Heart right ventricle (tissue), 16 donors: ENCODE results near the gene IL33. TPM values are rescaled to one million over a fixed set of nuclear protein-coding genes. Genes with fewer than 3 reads are reported as not detected.
A peak's percentile ranks its signal among the peaks of the same experiment; 100 is the strongest.

Experiments used
- ATAC-seq, 8 donors: fragments of 200-7000 bp; cut with Tn5 transposase; one replicate each; pipeline ENCODE4 v1.9.1; 2020; ENCODE audit warnings: mild to moderate bottlenecking in 8 of 8, moderate library complexity in 8 of 8, moderate number of reproducible peaks in 1 of 8
- DNase-seq, 2 donors: peaks; one replicate each; pipeline ENCODE4 v3.0.0-alpha.2; 2020
- H3K27ac ChIP-seq, 10 donors: fragments of 200-600 bp; sonication (generic) in 2 of 10; one replicate each; pipeline versions ENCODE4 v1.5.0 to v1.8.0; 2020 to 2022; ENCODE audit warnings: mild to moderate bottlenecking in 3 of 10
- H3K27me3 ChIP-seq, 7 donors: fragments of 200-600 bp; one replicate each; pipeline ENCODE4 v1.8.0; 2021 to 2022; ENCODE audit warnings: mild to moderate bottlenecking in 2 of 7
- H3K36me3 ChIP-seq, 9 donors: fragments of 200-600 bp; sonication (generic) in 1 of 9; one replicate each; pipeline versions ENCODE4 v1.5.0 to v1.8.0; 2020 to 2022; ENCODE audit warnings: mild to moderate bottlenecking in 2 of 9
- H3K4me1 ChIP-seq, 9 donors: fragments of 200-600 bp; sonication (generic) in 1 of 9; one replicate each; pipeline versions ENCODE4 v1.5.0 to v1.8.0; 2020 to 2022; ENCODE audit warnings: mild to moderate bottlenecking in 4 of 9
- H3K4me3 ChIP-seq, 10 donors: fragments of 200-600 bp; sonication (generic) in 2 of 10; one replicate each; pipeline versions ENCODE4 v1.5.0 to v1.8.0; 2020 to 2022; ENCODE audit warnings: mild to moderate bottlenecking in 7 of 10, moderate library complexity in 2 of 10
- H3K9me3 ChIP-seq, 11 donors: fragments of 200-600 bp in 10 of 11; sonication (generic) in 2 of 11; one replicate each; pipeline versions ENCODE4 v1.5.0 to v1.8.0; 2013 to 2022; ENCODE audit warnings: mild to moderate bottlenecking in 2 of 11, control low read depth in 1 of 11, moderate library complexity in 1 of 11
- WGBS, 2 donors: extraction: QIAGEN DNeasy Blood & Tissue Kit; methylation state at CpG; one replicate each; pipeline ENCODE4 v1.1.7; 2013; ENCODE audit warnings: inconsistent platforms in 1 of 2; 5-methylcytosine and 5-hydroxymethylcytosine counted together
- intact Hi-C, 10 donors: fragments of 100-400 bp; cut with DNase I; formaldehyde crosslinking; loops; one replicate each; pipeline versions ENCODE4 v1.11.1 to v1.14.2; 2022
- polyA plus RNA-seq, 2 donors: library from polyadenylated mRNA; stranded (reverse); fragments of 200-250 nt; gene quantifications; one replicate each; pipeline ENCODE4 v1.2.3, GENCODE V29; 2013
- total RNA-seq, 10 donors: library from RNA; stranded (reverse); fragmentation: NEBNext Ultra II Directional in 3 of 10; extraction: Animal tissue kit (Norgen Biotek cat#: 25700) in 3 of 10; gene quantifications; one replicate each; pipeline versions ENCODE4 v1.2.1 to v1.2.4, GENCODE V29; 2021 to 2023
- TF ChIP-seq, protein P1 (sequence below), 9 donors: fragments of 200-600 bp; sonication (generic) in 2 of 9; IDR thresholded peaks; one replicate each; pipeline versions ENCODE4 v1.5.0 to v1.8.0; 2021 to 2022; ENCODE audit warnings: antibody characterized with exemption in 9 of 9, mild to moderate bottlenecking in 5 of 9, moderate library complexity in 1 of 9
- donor health status: Arrhythmogenic right ventricular cardiomyopathy.
- donor health status: ischemic (EF 13 %, LVEDD 7.1; RV severe dilation, severe dysfunction).
- donor health status: healthy with polysubstance abuse.
- donor health status: DM: no; HTN: yes; CAD: no.
- donor health status: DM: no; HTN: no; CAD: no.
- donor health status: ischemic (EF 25% LVEDD 6.9; RV normal size, moderate dysfunction).
- donor health status: ischemic (EF 25% LVEDD 5.7; RV mildly dilated, moderate dysfunction).
- donor health status: healthy.
- donor health status: DM: yes; HTN: yes; CAD: no.
- donor health status: Ischemic cardiomyopathy.
- donor health status: ischemic (EF 35%, LVEDD 5.7; RV mildly dilated, moderate dysfunction).
- donor health status: nonischemic (EF 11% LVEDD 7.7; RV severe dilation, severe dysfunction).
- donor health status: DM: yes; HTN: yes; CAD: no.
- donor health status: PGD.
- donor health status: ischemic (EF 29% LVEDD 5.4; RV normal size, mild dysfunction).
- donor health status: nonischemic (EF 23%, LVEDD 6.1; RV moderate dilation, normal function).

IL33 gene
- total and polyA plus RNA-seq, 12 donors: 11.8 to 41.8 (median 19.0) TPM

- H3K27me3 ChIP-seq: no peaks in the 10 kb centered on the region
- no peaks in the 10 kb centered on the region for H3K9me3 ChIP-seq
- 69 to 72% methylated on average over 2 of the region's 2 CpGs for WGBS, 2 donors
- peak overlapping the region in 4 of 10 donors; percentile 2 to 35 (median 23) for H3K27ac ChIP-seq
- no peak for DNase-seq
- no peaks in the 10 kb centered on the region for H3K36me3 ChIP-seq
- TF ChIP-seq, protein P1, sequence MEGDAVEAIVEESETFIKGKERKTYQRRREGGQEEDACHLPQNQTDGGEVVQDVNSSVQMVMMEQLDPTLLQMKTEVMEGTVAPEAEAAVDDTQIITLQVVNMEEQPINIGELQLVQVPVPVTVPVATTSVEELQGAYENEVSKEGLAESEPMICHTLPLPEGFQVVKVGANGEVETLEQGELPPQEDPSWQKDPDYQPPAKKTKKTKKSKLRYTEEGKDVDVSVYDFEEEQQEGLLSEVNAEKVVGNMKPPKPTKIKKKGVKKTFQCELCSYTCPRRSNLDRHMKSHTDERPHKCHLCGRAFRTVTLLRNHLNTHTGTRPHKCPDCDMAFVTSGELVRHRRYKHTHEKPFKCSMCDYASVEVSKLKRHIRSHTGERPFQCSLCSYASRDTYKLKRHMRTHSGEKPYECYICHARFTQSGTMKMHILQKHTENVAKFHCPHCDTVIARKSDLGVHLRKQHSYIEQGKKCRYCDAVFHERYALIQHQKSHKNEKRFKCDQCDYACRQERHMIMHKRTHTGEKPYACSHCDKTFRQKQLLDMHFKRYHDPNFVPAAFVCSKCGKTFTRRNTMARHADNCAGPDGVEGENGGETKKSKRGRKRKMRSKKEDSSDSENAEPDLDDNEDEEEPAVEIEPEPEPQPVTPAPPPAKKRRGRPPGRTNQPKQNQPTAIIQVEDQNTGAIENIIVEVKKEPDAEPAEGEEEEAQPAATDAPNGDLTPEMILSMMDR (IDR thresholded peaks at IDR 0.05): no peak
- intact Hi-C loops: loop anchor here in 1 of 10 donors (10.0 kb wide), 1 partner anchor 46 kb away; no protein-coding TSS in a partner anchor
- H3K4me1 ChIP-seq: peaks cover 2 to 99% (median 51%) of the 10 kb centered on the region in 9 donors
- H3K4me3 ChIP-seq: no peak overlapping the region
- ATAC-seq: no peak
These were observed 13.6 kb downstream of the IL33 start for GRCh38 chr9:6229186-6229585.

DNA sequence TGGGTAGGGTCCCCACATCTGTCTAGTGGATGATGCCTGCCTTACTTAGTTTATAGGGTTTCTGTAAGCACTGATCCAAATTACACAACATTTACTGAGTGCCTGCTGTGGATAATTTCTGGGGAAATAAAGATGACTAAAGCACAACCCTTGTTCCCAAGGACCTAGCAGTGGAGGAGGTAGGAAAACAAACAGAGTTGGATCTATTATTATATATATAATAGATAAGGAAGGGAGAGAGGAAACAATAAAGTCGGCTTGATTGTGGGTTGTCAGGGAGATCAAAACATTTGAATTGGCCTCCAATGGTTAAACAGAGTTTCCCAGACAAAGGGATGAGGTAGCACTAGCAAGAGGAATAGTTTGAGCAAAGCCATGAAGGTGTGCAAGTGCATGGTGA lies 14.0 kb downstream of the IL33 start:
- intact Hi-C loops: loop anchor here in 1 of 10 donors (10.0 kb wide), 1 partner anchor 45 kb away; no protein-coding TSS in a partner anchor
- TF ChIP-seq, protein P1 (IDR thresholded peaks at IDR 0.05): no peak
- ATAC-seq: peak in 3 of 8 donors; percentile 20 to 47 (median 25)
- Histone ChIP-seq H3K27me3 (no peaks in the 10 kb centered on the region), H3K9me3 (no peaks in the 10 kb centered on the region), H3K4me1 (peaks cover 2 to 95% (median 48%) of the 10 kb centered on the region in 9 donors), H3K36me3 (no peaks in the 10 kb centered on the region), H3K4me3 (no peak overlapping the region), H3K27ac (peak overlapping the region in 5 of 10 donors; percentile 2 to 35 (median 23))
- DNase-seq: no peak
- WGBS, 2 donors: 18 to 39% methylated on average over 1 of the region's 1 CpG

DNA sequence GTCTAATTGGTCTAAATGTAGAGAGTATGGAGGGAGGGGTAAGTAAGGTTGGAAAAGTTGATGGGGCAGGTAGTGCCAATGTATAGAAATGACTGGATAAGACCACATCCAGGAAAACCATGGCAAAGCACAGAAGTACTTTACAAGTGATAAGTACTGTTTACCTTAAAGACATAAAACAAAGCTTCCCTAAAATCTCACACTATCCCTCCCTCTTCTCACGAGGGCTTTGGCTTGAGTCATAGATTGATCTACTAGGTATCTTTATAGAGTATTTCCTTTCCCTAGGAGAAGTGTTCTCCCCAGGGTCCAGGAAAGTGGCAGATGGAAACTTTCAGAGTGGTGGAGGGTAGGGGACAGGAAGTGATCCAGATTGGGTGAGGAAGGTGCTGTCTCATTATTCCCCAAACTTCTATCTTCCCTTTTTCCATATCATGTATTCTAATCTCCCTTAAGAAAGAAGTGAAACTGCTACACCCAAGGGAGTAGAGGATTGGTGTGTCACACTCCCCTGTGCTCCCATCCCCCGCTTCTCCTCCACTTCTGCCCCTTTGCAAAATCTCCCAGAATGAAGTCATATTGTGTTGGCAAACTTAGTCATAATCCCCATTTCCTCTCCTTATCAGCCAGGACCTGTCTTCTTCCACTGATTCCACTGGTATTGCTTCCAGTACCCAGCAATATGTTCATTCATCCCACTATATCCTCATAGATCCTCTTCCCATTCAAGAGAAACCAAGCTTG lies 14.6 kb downstream of the IL33 start:
- no peak for DNase-seq
- intact Hi-C loops: no loop called here
- H3K9me3 ChIP-seq: no peaks in the 10 kb centered on the region
- WGBS, 2 donors: 64 to 70% methylated on average over 2 of the region's 2 CpGs
- TF ChIP-seq, protein P1 (IDR thresholded peaks at IDR 0.05): no peak
- peaks cover 2 to 89% (median 48%) of the 10 kb centered on the region in 9 donors for H3K4me1 ChIP-seq
- H3K27me3 ChIP-seq: no peaks in the 10 kb centered on the region
- H3K27ac ChIP-seq: peak overlapping the region in 3 of 10 donors; percentile 2 to 24 (median 11)
- H3K36me3 ChIP-seq: no peaks in the 10 kb centered on the region
- peak in 2 of 8 donors; percentile 15 to 62 for ATAC-seq
- no peak overlapping the region for H3K4me3 ChIP-seq

DNA sequence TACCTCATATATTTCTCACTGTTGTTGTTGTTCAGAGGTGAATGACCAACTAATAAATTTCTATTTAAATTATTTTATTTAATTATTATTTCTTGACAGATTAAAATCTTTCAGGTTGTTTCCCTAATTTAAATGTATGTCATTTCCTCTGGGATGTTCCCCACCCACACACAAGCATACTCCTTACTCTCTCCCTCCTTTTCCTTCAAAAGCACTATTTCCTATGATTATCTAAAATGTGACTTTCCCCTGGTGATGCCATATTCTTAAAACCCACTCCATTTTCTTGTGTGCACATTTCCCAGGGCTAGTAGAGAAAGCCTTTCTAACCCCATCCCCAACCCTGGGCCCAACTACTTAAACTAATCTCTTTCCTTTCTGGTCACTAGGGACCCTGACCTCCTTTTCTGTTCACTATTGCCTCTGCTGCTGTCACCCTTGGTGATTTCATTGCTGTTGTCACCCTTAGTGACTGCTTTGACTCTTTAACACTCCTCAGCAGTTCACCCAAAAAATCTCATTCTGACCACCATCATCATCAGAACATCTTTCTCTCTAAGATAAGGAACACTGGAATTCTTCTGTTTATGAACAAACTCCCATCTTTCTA lies 16.8 kb downstream of the IL33 start:
- H3K4me1 ChIP-seq: peaks cover 2 to 77% (median 40%) of the 10 kb centered on the region in 9 donors
- no peak for ATAC-seq
- TF ChIP-seq, protein P1 (IDR thresholded peaks at IDR 0.05): no peak

More for the DNA sequence above, 16.8 kb downstream of the IL33 start:
- no peak for DNase-seq
- Histone ChIP-seq H3K27ac (peak overlapping the region in 4 of 10 donors; percentile 0 to 44 (median 10)), H3K9me3 (no peaks in the 10 kb centered on the region), H3K36me3 (no peaks in the 10 kb centered on the region), H3K27me3 (no peaks in the 10 kb centered on the region), H3K4me3 (no peak overlapping the region)
- intact Hi-C loops: no loop called here
